Measurements from ENCODE around the gene NOC2L. TPM values are rescaled to one million over a fixed set of nuclear protein-coding genes. Genes with fewer than 3 reads are reported as not detected.
A peak's percentile ranks its signal among the peaks of the same experiment; 100 is the strongest.

The NOC2L gene
- total and polyA plus RNA-seq, 9 of the 15 experiments (the other 6 are each of a cell fraction or from before 2014, with no cell fraction given), result 4.0 to 410 (median 200) TPM

DNA sequence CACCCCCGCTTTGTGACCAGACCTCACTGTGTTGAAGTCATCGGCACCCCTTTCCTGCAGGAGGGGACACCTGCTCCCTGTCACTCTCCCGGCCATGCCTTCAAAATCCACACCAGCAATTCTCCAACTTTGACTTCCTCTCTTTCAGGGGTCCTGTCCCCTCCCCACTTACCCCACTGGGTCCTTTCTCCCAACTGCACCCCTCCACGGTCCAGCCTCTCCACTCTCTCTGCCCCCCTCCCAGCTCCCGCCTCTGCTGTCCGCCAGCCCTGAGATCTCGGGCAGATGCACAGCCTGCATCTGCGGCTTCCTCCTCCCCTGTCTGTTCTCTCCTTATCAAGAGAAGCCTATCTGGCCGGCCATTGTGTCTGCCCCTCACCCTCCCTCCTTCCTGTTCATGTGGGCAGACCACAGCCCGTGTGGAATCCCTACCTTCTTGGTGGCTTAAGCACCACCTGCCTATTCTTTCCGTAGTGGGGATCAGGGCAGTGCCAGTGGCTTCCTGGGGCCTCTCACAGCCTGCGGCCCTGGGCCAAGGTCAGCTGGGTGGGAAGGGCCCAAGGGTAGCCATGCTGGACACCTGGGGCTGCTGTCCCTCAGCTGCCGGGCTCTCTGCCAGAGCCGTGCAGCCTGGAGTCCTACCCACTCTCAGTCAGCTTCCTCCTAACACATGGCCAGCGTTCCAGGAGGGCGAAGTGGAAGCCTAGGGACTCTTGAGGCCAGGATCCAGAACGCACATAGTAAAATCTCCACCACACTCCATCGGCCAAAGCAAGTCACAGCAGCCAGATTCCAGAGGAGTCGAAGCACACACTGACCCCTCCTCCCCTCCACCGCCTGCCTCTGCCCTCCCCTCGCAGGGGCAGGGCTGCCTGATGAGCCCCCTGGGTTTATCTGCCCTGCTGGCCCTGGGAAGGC lies 46.0 kb upstream of the NOC2L start (continued):
- peak; percentile 94 for TF ChIP-seq TFAP4 (CRISPR knock-in tag; IDR thresholded peaks at IDR 0.05; ENCODE audit: borderline replicate concordance)
- TF ChIP-seq KAT7 (CRISPR knock-in tag; IDR thresholded peaks at IDR 0.05; ENCODE audit: borderline replicate concordance), result no peak
- 0 out of 2 replicates have a peak, but pooled peaks have one; percentile 24 for TF ChIP-seq ZKSCAN1 (IDR thresholded peaks at IDR 0.05; ENCODE audit: low read depth, low read length)
- peak; percentile 16; the same call in 1 of the 2 replicates for TF ChIP-seq KLF1 (tag; IDR thresholded peaks at IDR 0.05)
- TF ChIP-seq ARID2 (IDR thresholded peaks at IDR 0.05), result no peak
- TF ChIP-seq, protein P1, sequence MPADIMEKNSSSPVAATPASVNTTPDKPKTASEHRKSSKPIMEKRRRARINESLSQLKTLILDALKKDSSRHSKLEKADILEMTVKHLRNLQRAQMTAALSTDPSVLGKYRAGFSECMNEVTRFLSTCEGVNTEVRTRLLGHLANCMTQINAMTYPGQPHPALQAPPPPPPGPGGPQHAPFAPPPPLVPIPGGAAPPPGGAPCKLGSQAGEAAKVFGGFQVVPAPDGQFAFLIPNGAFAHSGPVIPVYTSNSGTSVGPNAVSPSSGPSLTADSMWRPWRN (IDR thresholded peaks at IDR 0.05; ENCODE audit: low read depth), result no peak
- TF ChIP-seq PHB2 (IDR thresholded peaks at IDR 0.05; ENCODE audit: low read depth), result no peak
- TF ChIP-seq MYNN (IDR thresholded peaks at IDR 0.05), result peak; percentile 38; the same call in 1 of the 2 replicates
- no peak for TF ChIP-seq MYNN (CRISPR knock-in tag; IDR thresholded peaks at IDR 0.05)
- 0 out of 2 replicates have a peak, but pooled peaks have one; percentile 42 for TF ChIP-seq KLF13 (tag; IDR thresholded peaks at IDR 0.05; ENCODE audit: borderline replicate concordance, low read depth)
- TF ChIP-seq ZNF592 (IDR thresholded peaks at IDR 0.05), result peak; percentile 87
- TF ChIP-seq SAFB2 (IDR thresholded peaks at IDR 0.05; ENCODE audit: borderline replicate concordance, low read depth, low read length, severe bottlenecking), result no peak
- TF ChIP-seq CBFA2T3 (IDR thresholded peaks at IDR 0.05), result peak; percentile 87
- TF ChIP-seq NRF1 (conservative IDR thresholded peaks at IDR 0.05 in 1 of 2, IDR thresholded peaks at IDR 0.05 in 1 of 2), result peak in 1 of 2 experiments; percentile 32; a peak in 2 of 4 replicates
- no peak for TF ChIP-seq PPARD (CRISPR knock-in tag; IDR thresholded peaks at IDR 0.05)
- TF ChIP-seq ZNF133 (CRISPR knock-in tag; IDR thresholded peaks at IDR 0.05), result no peak
- TF ChIP-seq STAT6 (CRISPR knock-in tag; IDR thresholded peaks at IDR 0.05), result no peak; the same call in 1 of the 2 replicates
- no peak for TF ChIP-seq TSC22D4 (tag; IDR thresholded peaks at IDR 0.05)
